HuH-7.5 (cell line): ENCODE results near the gene HHIP.

Experiments
- DNase-seq: peaks from one replicate; pipeline ENCODE4 v3.0.0; 2011; ENCODE audit warnings: low spot score

The HHIP gene

GRCh38 chr4:144709793-144710525 lies 64.0 kb downstream of the HHIP start:
- DNase-seq: no peak

DNA sequence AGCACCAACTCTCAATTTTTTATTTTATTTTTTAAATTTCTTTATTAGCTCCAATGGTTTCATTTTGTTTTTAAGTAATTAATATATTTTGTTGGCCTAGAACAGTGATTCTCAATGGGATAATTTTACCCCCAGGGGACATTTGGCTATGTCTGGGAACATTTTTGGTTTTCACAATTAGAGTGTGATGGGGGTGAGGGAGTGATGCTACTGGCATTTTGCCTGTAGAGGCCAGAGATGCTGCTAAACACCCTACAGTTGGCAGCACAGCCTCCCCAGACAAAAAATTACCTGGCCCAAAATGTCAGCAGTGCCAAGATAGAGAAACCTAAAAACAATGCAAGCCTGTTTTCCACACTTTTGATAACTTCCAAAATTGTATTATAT lies 64.6 kb downstream of the HHIP start:
- no peak for DNase-seq

- DNase-seq: no peak
Measured at GRCh38 chr4:144711700-144712456, 65.9 kb downstream of the HHIP start.

DNA sequence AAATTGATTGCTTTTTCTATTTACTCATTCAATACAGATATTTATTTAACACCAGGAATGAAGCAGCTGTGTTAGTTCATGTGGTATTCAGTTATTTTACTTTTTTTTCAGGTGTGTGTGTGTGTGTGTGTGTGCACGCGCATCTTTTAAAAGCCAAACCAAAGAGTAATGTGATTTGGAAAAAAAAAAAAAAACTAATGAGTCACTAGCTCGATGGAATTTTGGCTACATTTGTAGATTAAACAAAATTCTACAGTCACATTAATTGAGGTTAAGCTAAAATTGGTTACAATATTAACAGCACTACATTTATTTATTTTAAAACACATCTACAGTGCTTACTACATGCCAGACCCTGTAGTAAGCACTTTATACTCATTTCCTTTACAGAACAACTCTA lies 66.8 kb downstream of the HHIP start:
- no peak for DNase-seq

- DNase-seq: no peak
Measured at GRCh38 chr4:144714166-144714565, 68.2 kb downstream of the HHIP start.

DNA sequence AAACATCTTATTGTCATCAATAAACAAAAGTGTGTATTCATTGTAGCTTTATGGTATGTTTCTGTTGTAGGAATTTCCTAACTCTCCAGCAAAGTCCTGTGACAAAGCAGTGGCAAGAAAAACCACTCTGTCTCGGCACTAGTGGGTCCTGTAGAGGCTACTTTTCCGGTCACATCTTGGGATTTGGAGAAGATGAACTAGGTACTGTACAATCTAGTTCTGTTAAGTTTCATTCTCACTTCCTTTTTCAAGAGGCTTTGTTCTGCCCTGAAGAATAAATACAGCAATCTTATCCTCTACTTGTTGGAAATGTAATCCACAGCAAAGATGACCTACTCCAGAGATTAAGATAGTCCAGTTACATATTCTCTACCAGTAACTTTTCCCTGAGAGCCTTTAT lies 69.3 kb downstream of the HHIP start:
- DNase-seq: no peak

DNA sequence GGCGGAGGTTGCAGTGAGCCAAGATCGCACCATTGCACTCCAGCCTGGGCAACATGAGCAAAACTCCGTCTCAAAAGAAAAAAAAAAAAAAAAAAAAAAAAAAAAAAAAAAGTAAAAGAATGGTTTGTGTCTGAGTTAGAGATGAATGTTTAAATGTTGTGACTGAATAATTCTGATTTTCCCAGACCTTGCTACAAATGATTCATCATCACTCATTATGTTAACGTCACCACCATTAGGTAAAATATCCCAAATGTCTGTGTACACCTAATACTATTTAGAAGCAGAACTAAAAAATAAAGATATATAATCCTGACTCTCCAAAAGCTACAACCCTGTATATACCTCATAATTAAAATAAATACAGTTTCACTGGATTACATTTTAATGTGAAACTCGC lies 70.8 kb downstream of the HHIP start:
- no peak for DNase-seq

DNA sequence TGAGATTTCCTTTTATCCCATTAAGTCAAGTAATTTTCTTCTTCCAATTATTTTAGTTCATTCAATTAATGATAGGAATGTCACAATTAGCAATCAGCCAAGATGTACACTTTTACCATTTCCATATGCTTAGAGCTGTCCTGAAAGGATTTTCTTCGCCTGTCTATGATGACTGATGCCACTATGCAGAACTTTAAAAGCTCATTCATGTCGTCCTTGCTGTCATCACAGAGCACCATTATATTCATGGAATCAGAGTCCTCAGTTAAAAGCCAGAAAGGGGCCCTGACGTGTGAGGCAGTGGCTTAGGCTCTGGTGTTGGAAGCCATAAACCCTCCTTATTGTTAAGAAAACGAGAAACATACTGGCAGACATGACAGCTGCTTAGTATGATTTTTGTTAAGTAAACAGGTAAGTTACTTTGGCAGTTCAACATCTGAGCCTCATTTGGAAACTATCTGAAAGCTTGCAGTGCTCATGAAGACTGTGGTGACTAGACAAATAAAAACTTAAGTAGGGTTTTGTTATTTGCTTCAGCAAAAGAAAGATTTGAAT lies 73.1 kb downstream of the HHIP start:
- no peak for DNase-seq

DNA sequence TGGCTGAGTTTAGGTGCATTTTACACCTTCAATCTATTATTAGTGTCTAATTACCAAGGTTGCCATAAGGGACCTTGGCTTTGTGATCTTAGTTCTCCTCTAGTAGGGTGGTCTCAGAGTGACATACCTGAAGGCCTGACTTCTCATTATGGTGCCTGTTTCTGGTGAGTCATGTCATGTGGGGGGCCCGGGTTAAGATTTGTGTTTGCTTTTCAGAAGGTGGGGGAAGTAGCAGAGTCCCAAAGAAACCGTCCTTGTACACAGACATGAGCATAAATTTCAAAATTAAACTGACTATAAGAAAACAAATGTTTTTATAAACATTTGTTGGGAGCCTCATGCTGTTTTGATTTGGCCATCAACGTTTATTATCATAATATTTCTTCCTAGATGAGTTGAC lies 74.5 kb downstream of the HHIP start:
- DNase-seq: no peak

GRCh38 chr4:144721994-144722393 lies 76.0 kb downstream of the HHIP start:
- no peak for DNase-seq

GRCh38 chr4:144723471-144723870 lies 77.5 kb downstream of the HHIP start:
- DNase-seq: no peak

- no peak for DNase-seq
Measured at GRCh38 chr4:144729175-144729574, 83.2 kb downstream of the HHIP start.

GRCh38 chr4:144732584-144733428 lies 86.8 kb downstream of the HHIP start:
- no peak for DNase-seq

- DNase-seq: no peak
Measured at GRCh38 chr4:144733566-144733965, 87.6 kb downstream of the HHIP start.

DNA sequence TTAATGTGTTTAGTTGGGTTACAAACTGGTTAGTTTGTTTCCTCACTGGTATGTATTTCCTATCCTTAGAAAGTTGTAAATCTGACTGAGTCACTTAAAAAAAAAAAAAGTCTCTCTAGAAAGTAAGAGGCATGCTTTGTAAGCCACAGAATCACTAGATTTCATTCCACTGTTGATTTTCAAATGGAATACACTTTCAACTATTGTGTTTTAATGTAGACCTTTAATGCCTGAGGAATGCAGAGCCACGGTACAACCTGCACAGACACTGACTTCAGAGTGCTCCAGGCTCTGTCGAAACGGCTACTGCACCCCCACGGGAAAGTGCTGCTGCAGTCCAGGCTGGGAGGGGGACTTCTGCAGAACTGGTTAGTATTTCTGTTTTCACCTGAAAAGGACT lies 88.6 kb downstream of the HHIP start:
- DNase-seq: no peak

- DNase-seq: no peak
Measured at GRCh38 chr4:144738649-144739048, 92.7 kb downstream of the HHIP start.

DNA sequence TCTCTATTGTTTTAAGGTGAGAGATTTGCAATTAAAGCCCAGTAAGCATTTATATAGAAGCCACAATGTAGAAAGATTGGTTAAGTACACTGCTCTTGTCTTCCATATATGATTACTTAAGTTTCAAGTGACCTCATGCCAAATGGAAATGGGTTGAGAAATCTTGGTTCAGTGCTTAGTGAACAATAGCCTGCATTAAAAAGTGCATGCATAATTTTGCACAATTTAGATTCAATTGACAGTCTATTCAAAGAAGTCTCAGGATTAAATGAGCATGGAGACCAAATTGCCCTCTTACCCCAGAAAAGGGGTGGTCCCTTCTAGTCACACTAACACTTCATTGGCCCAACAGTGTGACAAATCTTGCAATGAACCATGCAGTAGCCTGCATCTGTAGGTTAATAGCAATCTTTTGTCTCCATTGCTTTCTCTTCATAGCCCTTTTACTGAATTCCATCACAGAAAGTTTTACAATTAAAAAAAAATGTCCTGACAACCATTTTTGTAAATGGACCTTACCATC lies 93.6 kb downstream of the HHIP start:
- DNase-seq: no peak

- no peak for DNase-seq
Measured at GRCh38 chr4:144740316-144740715, 94.4 kb downstream of the HHIP start.

DNA sequence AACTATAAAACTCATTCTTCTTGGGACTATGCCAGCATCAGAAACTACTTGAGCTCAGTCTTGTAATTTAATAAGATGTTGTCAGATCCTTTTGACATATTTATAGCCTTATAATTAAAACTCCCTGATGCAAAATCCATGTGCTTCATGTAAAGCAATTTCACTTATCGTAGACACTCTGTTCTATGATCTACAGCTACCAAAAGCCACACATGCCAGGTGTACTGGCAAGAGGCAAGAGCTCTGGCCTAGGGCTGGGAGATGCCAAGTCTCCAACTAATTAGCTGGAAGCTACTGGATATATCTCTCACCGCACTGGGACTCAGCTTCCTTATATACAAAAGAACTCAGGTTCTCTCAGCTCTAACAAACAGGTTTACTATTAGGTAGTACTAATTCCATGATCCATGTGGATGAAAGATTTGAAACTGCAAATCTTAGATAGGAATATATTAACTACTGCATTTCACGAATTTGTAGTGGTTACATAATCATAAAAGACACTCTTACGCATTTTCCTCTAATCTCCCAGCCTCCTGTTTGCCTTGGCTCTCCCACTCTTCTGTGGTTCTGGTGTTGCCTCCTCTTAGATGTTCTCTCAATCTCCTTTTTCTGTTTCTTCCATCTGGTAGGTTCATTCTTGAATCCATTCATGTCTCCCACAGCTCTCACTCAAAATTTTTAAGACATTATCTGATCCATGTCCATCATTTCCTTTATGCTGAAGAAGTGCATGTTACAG lies 103.0 kb downstream of the HHIP start:
- no peak for DNase-seq

DNA sequence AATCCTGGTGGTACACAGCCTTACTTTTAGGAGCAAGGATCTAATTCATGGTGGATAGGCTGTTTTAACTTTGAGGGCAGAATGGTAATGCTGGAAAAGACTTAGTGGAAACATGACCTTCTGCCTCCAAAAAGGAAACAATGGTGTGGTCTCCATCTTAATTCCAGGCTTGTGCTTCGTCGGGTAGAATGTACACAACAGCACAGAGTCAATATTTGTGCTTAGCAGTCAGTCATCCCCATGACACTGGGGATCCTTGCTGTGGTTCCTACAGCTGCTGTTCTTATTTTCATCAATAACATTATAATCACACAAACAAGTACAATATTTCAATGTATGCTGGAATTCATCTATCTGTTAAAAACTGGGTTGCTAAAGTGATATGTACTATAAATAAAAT lies 104.4 kb downstream of the HHIP start:
- no peak for DNase-seq

GRCh38 chr4:144754562-144755410 lies 108.8 kb downstream of the HHIP start:
- DNase-seq: no peak
